HG02943 (cell line): ENCODE measurements around the gene ATG12.
A peak's percentile ranks its signal among the peaks of the same experiment; 100 is the strongest.
"Not testable (repeated sequence)": the region's sequence is repeated elsewhere in the genome, so short reads cannot be mapped to it uniquely, and the experiment has no call there.

ENCODE experiments used
- ATAC-seq: cut with Tn5 transposase; IDR thresholded peaks from one replicate; pipeline ENCODE4 v1.9.1; 2021; ENCODE audit warnings: mild to moderate bottlenecking, low read depth, moderate library complexity; ENCODE audit not compliant: unreplicated experiment

Gene ATG12

DNA sequence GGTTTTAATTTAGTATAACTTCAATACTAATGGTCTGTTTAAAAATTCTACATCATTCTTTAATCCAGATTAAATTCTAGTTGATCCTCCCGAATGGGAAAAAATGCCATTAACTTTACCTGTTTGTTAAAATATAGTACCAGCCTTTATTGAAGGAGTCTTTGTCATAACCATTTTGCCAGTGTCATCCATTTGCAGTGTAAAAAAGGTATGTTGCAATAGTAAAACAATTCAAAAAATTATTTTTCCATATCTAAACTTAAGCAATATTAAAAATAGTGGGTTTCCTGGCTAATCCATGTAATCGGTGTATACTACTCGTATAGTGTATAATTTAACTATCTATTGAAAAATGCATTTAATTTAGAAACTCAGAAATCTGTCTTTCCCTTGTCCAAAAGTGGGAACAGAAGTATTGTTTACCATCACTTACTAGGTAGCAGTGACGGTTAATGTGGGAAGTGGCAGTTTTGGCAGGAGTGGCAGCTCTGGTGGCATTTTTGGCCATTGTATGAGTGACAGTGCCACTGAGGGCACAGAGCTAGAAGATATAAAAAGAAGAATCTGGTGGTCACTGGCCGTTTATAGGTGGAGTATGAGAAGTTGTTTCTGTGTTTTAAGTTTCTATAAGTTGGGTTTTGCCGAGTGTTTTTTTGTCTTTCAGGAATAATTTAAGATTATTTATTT, 2.2 kb upstream of the ATG12 start:
- no peak for ATAC-seq

GRCh38 chr5:115842952-115843351, 1.6 kb upstream of the ATG12 start:
- no peak for ATAC-seq

- peak; percentile 34 for ATAC-seq
These were observed 947 bp upstream of the ATG12 start for GRCh38 chr5:115842089-115842935.

DNA sequence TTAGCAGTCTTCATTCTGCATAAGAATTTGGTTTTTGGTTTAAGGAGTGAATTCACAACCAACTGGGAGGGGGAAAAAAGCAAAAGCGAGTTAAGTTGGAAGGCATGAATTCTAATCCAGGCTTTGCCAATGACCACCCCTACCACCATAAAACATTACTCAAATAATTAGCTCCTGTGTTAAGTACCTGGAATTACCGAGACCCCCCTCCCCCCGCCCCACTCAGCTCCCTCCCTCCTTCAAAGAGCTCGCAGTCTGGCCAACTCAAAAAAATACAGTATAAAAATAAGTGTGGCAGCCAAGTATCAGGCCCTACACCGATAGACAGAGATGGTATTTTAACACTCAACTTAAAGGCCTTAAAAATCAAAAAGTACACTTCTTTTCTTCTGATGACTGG, 492 bp downstream of the ATG12 start:
- ATAC-seq: no peak

GRCh38 chr5:115838885-115839518, 2.4 kb downstream of the ATG12 start:
- ATAC-seq: no peak

GRCh38 chr5:115835481-115835880, 5.9 kb downstream of the ATG12 start:
- no peak for ATAC-seq

DNA sequence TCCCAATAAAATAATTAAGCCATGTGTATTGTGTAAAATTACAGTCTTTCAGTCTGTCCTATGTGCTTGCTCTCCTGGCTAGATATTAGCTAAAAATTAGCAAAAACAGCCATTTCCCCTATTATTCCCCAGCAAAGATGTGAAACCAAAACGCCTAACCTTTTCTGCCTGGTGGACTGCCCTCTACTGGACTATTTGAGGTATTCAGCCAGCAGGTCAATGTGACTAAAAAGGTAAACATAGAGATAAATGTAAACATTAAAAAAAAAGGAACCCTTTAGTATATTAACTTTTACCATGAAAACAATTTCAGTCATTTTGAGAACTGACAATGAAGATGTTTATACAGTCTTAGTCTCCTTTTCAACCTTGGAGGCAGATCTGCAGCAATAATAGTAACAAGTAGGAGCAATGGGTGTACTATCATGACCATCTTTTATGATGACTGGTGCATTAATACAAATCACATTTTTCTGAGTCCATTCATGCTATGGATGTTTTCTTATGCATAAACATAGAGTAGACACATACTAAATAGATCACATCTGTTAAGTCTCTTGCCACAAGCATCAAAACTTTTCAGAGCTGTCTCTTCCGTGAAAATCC, 10.1 kb downstream of the ATG12 start:
- ATAC-seq: peak; percentile 68

DNA sequence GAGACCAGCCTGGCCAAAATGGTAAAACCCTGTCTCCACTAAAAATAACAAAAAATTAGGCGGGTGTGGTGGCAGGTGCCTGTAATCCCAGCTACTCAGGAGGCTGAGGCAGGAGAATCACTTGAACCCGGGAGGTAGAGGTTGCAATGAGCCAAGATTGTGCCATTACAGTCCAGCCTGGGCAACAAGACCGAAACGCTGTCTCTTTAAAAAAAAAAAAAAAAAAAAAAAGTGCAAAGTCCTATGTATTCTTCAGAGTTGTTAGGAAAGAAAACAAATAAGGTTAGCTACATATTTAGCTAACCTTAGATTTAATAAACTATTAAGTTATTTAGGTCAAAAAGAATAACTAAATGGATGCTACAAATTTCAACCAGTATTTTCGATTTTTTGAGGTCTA, 11.5 kb downstream of the ATG12 start:
- no peak for ATAC-seq

GRCh38 chr5:115825948-115826347, 15.4 kb downstream of the ATG12 start:
- ATAC-seq: no peak

- not testable (repeated sequence) for ATAC-seq
These were observed 16.4 kb downstream of the ATG12 start for GRCh38 chr5:115824983-115825382.

DNA sequence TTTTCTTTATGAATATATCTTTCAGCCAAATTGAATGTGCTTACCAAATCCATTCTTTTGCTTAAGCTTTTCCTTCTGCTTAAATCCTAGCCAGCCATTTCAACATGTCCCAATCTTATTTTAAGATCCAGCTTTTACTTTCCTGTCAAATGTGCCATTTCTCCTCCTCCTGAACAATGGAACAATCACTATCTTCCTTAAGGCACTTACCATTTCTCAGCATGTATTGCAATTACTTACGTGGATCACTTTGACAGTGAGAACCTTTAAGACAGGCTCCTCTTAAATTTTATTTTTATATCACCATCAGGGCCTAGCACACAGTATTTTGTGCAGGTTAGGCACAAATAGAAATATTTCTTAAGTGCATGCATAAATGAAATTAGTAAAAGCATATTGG, 20.5 kb downstream of the ATG12 start:
- ATAC-seq: no peak

DNA sequence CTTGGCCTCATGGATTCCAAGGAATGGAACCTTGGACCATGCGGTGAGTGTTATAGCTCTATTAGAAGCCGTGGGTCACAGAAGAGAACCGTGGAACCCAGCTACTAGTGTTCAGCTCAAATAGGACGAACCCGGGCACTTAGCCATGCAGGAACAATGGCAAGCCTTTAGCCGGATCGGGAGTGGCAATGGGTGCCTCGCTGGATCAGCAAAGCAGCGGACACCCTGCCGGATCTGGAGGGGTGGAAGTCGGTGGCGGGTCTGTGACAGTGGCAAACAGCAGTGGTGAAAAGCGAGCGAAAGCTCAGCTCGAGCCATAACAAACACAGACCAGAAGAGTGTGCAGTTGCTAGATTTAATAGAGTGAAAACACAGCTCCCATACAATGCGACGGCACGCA, 22.5 kb downstream of the ATG12 start:
- no peak for ATAC-seq

DNA sequence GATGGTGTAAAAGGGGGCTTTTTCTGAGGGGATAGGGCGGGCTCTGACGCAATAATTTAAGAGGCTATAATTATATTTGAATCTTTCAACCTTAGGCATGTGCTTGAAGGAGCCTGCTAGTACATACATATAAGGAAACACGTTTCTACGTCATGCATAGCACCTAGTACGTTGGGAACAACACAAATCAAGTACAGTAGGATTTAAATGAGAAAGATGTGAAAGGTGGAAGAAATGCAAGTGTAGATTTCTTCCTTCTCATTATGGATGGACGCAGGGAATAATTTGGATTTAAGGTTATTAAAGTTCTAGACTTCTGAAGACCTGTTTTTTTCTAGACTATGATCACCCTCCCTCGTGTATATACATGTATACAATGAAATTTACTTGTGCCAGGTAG, 24.0 kb downstream of the ATG12 start:
- no peak for ATAC-seq

- no peak for ATAC-seq
These were observed 24.9 kb downstream of the ATG12 start, which contains the start of gene CDO1 for GRCh38 chr5:115816226-115817081. CDO1 (minus strand) TSS chr5:115816659; CDS start chr5:115816397, 262 bp downstream.

DNA sequence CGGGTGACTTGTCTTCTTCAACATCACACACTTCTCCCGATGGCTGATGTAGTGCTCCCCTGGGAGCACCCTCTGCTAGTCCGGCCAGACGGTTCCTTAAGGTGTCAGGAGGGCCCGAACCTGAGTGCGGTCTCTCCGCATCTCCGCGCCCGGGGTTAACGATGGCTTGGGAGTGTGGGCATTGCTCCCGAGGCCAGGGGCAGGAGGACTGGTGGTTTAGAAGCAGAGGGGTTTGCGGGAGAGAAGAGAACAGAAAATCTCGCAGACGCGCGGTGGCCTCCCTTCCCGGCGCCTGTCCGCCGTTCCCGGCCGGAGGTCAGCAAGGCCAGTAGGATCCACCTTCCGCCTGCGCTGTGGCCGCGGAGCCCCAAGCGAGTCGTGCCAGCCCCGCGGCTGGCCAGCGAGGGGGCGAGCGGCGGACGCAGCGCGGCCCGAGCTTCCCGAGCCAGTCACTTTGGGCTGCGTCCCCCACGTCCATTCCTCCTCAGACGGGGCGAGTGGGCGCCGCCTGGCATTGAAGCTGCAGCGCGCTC, 25.6 kb downstream of the ATG12 start:
- ATAC-seq: no peak

DNA sequence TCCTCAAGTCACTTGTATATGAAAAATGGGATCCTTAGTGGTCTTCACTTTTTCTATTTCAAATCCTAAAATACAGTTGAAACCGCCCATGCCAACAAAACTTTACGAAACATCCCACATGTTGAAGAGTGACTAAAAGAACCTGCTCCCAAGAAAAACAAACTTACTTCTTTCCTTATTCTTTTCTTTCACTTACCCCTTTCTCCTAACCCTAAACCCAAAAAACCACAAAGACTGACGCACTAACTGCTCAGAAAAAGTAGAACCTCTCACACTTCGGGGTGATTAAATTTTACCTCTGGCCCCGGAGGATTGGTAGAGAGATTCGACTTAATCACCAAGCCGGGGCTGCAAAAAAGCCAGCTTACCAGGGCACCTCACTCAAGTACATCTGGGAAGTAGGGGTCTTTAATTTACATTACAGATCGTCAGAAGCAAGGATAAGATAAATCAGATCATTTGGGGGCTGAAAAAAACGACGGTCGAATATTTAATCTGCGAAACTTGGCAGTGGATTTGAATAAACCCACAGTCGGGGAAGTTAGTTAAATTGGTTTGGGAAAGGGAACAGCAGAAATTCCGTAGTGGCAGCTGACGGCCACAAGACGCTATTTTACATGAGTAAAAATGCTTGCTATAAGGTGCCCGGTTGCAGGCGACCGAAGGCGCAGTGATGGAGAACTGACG, 26.2 kb downstream of the ATG12 start:
- ATAC-seq: no peak

DNA sequence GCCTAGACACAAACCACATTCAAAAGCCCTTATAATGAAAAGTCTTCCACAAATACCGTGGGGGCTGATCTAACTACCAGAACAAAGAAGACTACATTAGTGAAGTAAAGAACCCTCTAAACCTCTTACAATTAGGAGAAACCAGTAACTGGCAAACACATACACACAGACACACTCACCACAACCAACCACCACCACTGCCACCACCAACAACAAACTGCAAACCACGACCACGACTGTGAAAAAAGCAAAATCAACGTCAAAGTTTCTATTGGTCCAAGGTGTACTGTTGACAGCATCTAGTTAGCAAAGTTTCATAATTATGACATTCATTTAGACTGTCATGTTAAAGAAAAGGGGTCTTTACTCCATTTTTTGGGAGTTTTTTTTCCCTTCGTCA, 27.6 kb downstream of the ATG12 start:
- no peak for ATAC-seq

GRCh38 chr5:115812372-115812771, 29.0 kb downstream of the ATG12 start:
- ATAC-seq: no peak

DNA sequence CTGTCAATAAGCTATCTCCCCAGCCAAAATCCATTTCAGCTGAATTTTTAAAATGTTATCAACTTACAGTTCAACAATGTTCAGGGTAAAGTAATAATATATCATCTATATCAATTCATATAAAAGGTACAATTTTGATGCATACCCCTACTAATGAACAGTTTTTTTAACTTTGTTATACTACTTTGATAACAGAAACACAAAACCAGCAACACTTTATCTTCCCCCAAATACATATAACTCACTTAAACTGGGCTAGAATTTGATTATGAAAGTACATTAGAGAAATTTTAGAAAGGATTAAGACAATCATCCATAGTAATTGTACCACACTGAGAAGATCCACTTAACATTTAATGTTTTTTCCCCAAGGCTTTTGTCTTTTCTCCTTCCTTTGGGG, 30.0 kb downstream of the ATG12 start:
- no peak for ATAC-seq
